Measurements from ENCODE around the gene BDKRB1.
A peak's percentile ranks its signal among the peaks of the same experiment; 100 is the strongest.

The BDKRB1 gene

DNA sequence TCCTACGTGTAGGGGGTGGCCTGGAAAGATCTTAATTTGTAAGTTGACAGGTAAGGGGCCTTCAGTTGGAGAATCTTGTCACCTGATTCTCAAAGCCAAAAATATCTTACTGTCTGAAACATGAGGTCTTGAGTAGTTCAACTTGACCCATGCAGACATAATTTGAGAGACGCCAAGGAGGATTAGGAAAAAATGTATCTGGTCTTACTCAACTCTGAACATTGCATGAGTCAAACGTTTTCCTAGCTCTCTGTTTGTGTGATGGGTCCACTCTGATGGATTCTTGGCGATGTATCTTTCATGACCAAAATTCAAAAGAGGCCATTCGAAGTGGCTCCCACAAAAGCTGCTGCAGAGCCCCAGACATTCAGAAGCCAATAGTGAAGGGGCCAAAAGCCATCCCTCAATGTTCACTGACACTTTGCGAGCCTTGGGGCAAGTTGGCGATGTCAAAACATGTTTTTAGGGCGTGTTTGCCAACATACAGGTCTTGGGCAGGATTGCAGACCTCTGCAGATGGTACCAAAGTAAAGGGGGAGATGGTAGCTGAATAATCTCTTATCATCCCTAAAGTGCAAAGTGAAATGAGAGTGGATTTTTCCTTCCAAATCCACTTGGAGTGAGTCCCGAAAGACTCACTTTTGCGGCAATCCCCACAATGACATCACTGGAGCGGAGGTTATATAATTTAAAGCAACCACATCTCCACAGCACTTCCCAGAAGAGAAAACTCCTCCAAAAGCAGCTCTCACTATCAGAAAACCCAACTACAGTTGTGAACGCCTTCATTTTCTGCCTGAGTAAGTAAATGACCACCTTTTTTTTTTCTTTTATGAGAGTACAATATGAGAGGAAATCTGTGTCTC, at the start of gene BDKRB1:
Gene BDKRB1 (plus strand): TSS at position 710 of the 866 bp plus-strand sequence. CDS start 7,473 bp downstream, outside the sequence.
- DNase-seq (ENCODE audit: insufficient read length, low spot score): no peak
- no peak for TF ChIP-seq POLR2A (IDR thresholded peaks at IDR 0.05; ENCODE audit: low read depth, low read length)
- peak; percentile 83 for FAIRE-seq

DNA sequence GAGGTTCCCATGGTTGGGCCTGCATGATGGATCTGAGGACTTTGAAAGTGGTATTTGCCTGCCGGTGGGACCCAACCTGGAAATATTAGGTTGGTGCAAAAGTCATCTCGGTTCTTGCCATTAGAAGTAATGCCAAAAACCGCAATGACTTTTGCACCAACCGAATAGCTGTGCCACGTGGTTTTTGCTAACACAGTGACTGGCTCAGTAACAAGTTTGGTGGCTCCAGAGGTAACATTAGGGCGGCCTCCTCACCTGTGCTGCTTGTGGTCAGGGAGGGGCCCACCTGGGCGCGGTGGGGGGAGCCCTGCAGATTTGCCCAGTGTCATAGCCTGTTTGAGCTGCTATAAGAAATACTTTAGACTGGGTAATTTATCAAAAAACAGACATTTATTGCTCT, 49.5 kb upstream of the BDKRB1 start:
- DNase-seq (ENCODE audit: insufficient read length, low spot score): no peak
- TF ChIP-seq POLR2A (IDR thresholded peaks at IDR 0.05; ENCODE audit: low read depth, low read length): no peak
- FAIRE-seq: no peak

DNA sequence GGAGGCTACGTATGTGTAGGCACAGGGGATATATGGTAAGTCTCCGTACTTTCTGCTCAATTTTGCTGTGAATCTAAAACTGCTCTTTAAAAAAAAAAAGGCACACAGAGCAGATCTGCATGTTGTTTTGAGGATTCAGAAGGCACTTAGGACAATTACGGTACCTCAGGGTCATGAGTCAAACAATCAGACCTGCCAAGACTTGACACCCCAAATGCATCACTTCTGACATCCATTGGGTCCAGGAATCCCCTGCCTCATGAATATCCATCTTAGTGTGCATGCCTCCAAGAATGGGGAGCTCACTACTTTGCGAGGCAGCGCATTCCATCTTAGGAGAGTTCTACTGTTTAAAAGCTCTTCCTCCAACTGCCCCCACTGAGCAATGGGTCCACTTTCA, 48.3 kb upstream of the BDKRB1 start:
- DNase-seq (ENCODE audit: insufficient read length, low spot score) (no peak), FAIRE-seq (no peak)
- TF ChIP-seq POLR2A (IDR thresholded peaks at IDR 0.05; ENCODE audit: low read depth, low read length): no peak

DNA sequence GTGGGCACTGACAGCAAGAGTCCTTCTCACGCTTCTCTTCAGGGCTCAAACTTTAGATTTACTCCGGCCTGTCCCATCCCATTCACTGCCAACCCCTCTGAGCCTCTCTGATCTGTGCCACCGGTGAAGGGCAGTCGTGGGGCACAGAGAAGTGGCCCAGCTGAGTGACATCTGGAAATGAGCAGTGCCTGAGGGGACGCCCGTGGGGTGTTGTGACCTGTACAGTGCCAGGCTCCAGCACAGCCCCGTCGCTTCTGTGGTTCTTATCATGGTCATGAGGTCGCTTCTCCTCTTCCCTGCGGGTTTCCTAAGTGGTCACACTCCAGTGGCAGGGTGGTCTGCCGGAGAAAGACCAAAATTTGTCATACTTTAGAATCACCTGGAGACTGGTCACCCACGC, 47.3 kb upstream of the BDKRB1 start:
- TF ChIP-seq POLR2A (IDR thresholded peaks at IDR 0.05; ENCODE audit: low read depth, low read length): no peak
- DNase-seq (ENCODE audit: insufficient read length, low spot score): no peak
- FAIRE-seq: no peak

DNA sequence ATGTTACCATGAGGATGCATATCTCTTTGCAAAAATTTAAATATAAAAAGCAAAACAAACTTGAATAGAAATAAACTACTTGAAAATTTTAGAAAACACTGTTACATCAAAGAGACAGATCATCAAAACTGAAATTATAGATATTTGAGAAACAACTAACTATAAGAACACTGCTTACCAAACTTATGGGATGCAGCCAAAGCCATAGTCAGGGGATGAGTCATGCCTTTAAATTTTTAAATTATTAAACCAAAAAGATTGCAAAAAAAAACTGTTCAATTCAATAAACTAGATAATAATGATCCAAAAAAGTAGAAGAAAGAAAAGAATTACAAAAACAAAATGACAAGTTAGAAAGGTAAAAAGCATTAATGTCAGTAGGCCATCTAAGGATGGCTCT, 43.9 kb upstream of the BDKRB1 start:
- no peak for TF ChIP-seq POLR2A (IDR thresholded peaks at IDR 0.05; ENCODE audit: low read depth, low read length)
- DNase-seq (ENCODE audit: insufficient read length, low spot score) (no peak), FAIRE-seq (no peak)

DNA sequence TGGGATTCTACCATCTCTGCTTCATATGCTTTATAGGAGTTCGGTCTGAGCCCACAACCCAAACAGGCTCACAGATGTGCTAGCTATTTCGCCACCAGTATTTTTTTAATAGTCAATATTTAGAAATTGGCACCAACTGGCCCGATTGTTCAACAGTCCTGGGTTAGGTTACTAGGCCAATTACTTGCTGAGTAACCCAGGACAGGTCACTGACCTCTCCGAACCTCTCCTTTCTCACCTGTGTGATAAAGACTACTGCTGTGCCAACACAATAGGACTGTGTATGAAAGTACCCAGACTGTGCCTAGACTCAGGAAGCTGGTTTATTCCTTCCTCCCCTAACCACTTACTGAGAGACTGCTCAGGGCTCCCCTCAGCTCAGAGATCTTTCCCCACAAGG, 43.1 kb upstream of the BDKRB1 start:
- no peak for FAIRE-seq
- no peak for TF ChIP-seq POLR2A (IDR thresholded peaks at IDR 0.05; ENCODE audit: low read depth, low read length)

DNA sequence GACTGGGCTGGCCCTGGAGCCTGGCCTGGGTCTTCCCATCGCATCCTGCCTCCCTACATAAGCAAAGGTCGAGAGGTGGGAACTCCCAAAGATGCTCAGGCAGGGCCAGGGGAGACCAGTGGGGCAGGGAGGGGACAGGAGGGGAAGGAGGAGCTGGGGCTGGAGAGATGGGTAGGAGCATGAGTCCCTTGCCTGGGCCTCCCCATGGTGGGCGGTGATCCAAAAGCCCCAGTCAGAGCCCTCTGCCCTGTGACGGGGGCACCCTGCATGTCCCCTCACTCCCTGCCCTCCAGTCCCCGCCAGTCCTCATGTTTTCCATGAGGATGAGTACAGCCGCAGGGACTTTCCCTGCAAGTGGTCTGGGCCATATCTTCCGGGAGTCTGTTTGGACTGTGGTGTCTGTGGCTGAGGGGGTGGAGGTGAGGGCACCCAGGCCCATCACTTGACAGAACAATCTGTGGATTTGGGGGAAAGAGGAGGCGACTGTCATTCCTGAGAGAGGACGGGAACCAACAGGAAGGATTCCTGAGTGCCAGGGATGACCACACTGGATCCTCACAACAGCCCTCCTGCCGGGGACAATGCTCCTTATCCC, 42.0 kb upstream of the BDKRB1 start:
- DNase-seq (ENCODE audit: insufficient read length, low spot score): no peak
- TF ChIP-seq POLR2A (IDR thresholded peaks at IDR 0.05; ENCODE audit: low read depth, low read length): no peak
- no peak for FAIRE-seq

More for the DNA sequence above, 43.1 kb upstream of the BDKRB1 start:
- DNase-seq (ENCODE audit: insufficient read length, low spot score): no peak

DNA sequence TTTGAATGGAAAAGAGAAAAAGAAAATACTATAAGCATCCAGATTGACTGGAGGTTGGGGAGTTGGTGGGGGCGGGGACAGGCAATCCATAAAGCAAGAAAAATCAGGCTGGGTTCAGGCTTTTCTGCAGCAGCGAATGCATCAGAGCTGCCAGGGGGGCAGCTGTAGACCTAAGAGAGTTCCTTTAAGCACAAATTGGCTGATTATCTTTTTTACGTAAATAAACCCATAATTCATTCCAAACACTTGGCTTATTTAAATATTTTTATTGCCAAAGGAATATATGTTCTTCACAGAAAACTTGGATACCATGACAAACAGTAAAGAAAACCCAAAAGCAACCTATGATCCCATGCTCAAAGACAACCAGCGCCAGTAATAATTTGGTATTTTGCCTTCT, 41.2 kb upstream of the BDKRB1 start:
- FAIRE-seq (no peak), DNase-seq (ENCODE audit: insufficient read length, low spot score) (no peak)
- no peak for TF ChIP-seq POLR2A (IDR thresholded peaks at IDR 0.05; ENCODE audit: low read depth, low read length)

DNA sequence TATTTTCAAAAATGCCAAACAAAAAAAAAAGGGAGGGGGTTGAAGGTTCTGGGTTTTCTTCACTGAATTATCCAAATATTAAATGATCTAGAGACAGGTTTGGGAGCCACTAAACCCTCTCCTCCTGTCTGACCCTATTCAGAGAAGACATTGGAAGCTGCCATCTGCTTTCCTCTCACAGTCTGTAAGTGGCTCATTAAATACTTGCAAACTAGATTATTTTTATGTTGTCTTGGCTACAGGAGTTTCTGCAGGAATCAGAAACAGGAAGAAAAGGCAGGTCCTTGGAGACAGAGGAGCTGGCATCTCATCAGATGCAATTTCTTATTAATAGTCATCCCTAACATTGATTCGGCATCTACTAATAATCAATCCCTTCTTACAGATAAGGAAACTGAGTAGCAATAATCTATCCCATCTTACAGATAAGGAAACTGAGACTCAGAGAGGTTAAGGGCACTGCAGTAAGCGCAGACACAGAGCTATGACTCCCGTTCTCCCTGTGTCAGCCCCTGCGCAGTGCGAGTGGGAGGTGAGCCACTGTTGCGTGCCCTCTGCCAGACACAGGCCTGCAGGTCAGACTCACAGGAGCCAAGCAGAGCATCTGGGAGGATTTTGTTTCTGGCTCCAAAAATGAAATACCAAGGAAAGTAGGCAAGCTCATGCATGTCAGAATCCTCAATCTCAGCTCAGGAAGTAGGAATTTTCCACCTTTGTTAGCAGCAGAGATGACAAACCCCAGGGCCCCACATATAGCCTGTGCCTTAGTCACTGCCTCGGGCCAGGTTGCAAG, 40.4 kb upstream of the BDKRB1 start:
- no peak for DNase-seq (ENCODE audit: insufficient read length, low spot score)
- no peak for TF ChIP-seq POLR2A (IDR thresholded peaks at IDR 0.05; ENCODE audit: low read depth, low read length)
- no peak for FAIRE-seq

DNA sequence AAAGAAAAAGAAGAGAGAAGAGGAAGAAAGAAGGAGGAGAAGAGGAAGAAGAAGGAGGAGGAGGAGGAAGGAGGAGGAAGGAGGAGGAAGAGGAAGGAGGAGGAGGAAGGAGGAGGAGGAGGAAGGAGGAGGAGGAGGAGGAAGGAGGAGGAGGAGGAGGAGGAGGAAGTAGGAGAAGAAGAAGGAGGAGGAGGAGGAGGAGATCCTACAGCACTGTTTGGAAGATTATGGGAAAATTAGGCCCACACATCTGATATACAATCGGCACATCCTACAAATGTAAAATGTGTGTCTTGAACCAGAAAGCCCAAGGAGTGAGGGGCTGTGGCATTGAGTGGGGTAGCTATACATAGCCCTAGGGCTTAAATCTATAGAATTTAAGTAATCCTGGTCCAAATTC, 39.4 kb upstream of the BDKRB1 start:
- DNase-seq (ENCODE audit: insufficient read length, low spot score) (no peak), FAIRE-seq (no peak)
- TF ChIP-seq POLR2A (IDR thresholded peaks at IDR 0.05; ENCODE audit: low read depth, low read length): no peak

DNA sequence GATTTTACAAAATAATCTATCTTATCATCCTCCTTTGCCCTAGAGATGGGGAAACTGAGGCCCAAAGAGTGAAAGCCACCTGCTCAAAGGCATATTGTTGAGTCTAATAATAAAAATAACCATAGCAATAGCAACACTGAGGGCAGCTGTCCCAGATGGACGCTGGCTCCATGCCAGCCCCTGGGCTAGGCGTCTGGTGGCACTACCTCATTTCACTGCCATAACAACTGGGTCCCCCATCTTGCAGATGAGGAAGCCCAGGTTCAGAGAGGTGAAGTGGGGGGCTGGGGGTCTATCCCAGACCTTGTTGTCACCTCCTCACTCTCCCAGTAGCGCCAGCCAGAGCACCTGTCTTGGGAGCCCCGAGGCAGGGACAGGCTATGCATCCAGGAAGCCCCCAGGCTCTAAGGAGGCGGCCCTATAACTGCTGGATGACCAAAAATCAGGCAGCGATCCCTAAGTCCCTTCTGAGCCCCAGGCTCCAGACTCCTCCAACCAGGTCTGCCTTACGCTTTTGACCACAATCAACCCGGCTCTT, 38.6 kb upstream of the BDKRB1 start:
- TF ChIP-seq POLR2A (IDR thresholded peaks at IDR 0.05; ENCODE audit: low read depth, low read length): no peak
- DNase-seq (ENCODE audit: insufficient read length, low spot score): no peak
- FAIRE-seq: no peak

DNA sequence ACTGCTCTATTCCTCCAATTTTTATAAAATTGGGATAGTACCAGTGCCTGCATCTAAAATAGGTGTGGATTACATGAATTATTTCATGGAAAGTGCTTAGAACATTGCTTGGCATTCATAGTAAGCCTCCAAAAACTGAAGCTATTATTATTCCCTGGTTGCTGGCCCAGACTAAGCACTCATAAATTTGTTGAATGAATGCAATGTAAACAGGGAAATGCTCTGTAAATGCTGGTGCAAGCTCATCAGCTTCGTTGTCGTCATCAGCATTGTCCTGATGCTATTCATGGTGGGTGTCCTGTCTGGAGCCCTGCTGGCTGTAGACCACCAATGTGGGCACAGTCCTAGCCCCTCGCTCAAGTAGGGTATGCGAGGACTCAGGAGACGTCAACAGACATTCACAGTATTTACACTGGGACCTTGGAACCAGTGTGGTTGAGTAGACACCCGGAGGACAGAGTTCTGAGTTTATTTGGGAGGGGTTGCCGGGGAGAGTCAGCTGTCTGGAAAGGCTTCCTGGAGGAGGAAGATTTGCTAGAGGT, 34.8 kb upstream of the BDKRB1 start:
- DNase-seq (ENCODE audit: insufficient read length, low spot score) (no peak), FAIRE-seq (no peak)
- TF ChIP-seq POLR2A (IDR thresholded peaks at IDR 0.05; ENCODE audit: low read depth, low read length): no peak

DNA sequence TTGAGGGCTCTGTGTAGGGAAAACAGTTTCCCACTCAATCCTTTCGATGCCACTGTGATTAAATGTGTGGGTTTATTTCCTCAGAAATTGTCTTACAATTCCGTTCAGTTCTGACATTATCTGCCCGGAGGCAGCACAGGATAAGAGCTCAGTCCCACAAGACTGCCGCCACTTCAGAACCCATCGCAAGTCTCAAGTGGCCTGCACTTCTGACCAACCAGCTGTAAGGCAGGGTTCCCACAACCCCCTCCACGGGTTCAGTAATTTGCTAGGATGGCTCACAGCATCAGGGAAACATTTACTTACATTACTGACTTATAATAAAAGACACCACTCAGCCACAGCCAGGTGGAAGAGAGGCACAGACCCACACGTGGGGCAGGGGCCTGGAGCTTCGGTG, 34.2 kb upstream of the BDKRB1 start:
- no peak for DNase-seq (ENCODE audit: insufficient read length, low spot score)
- TF ChIP-seq POLR2A (IDR thresholded peaks at IDR 0.05; ENCODE audit: low read depth, low read length): no peak
- no peak for FAIRE-seq
